Caco-2 (cell line): ENCODE results near the gene KCNMB1. TPM values are rescaled to one million over a fixed set of nuclear protein-coding genes. Genes with fewer than 3 reads are reported as not detected.

ENCODE experiments used
- BruUV-seq: library from RNA; stranded (reverse); fragments of 400-500 nt; replicated peaks from 2 replicates; lab custom pipeline; 2021; lab: Mats Ljungman, UMichigan
- CTCF ChIA-PET: fragments of 300-600 bp; sonication (Branson Sonifier 250); formaldehyde crosslinking; loops from one replicate; lab custom pipeline; 2022; ENCODE audit warnings: antibody characterized with exemption; lab: Charles Lee
- POLR2A ChIA-PET: fragments of 300-600 bp; sonication (Branson Sonifier 250); formaldehyde crosslinking; loops from one replicate; lab custom pipeline; 2022; ENCODE audit warnings: antibody characterized with exemption; lab: Charles Lee
- DNase-seq, 2 experiments: peaks; one replicate each; pipeline versions ENCODE4 v3.0.0 to v3.0.0-alpha.2; 2020 to 2022
- H3K27me3 ChIP-seq: replicated peaks from 2 replicates; pipeline ENCODE4 v1.6.0; 2011; ENCODE audit warnings: low read length; ENCODE audit not compliant: control insufficient read depth, insufficient read depth
- H3K36me3 ChIP-seq: 2 replicates; pipeline ENCODE4 v1.5.1; 2011; ENCODE audit warnings: low read length; ENCODE audit not compliant: control insufficient read depth, insufficient read depth
- H3K4me1 ChIP-seq: fragments of 250-450 bp; sonication (Bioruptor Pico); 2 replicates; pipeline ENCODE4 v1.5.1; 2020; ENCODE audit warnings: mild to moderate bottlenecking
- H3K4me3 ChIP-seq: 2 replicates; pipeline ENCODE4 v1.5.1; 2011; ENCODE audit warnings: low read depth, mild to moderate bottlenecking, control low read depth, low read length
- H3K9me3 ChIP-seq: fragments of 250-450 bp; sonication (Bioruptor Pico); 2 replicates; pipeline ENCODE4 v1.5.1; 2020; ENCODE audit warnings: mild to moderate bottlenecking, moderate library complexity
- H3K27ac Mint-ChIP-seq: one replicate; pipeline ENCODE4 v1.8.0; 2022; ENCODE audit warnings: mixed read lengths; ENCODE audit not compliant: unreplicated experiment
- H3K27me3 Mint-ChIP-seq: one replicate; pipeline ENCODE4 v1.8.0; 2022; ENCODE audit warnings: mixed read lengths; ENCODE audit not compliant: insufficient read depth, unreplicated experiment
- H3K36me3 Mint-ChIP-seq: one replicate; pipeline ENCODE4 v1.8.0; 2022; ENCODE audit warnings: mild to moderate bottlenecking, mixed read lengths; ENCODE audit not compliant: insufficient read depth, unreplicated experiment
- H3K4me1 Mint-ChIP-seq: one replicate; pipeline ENCODE4 v1.8.0; 2022; ENCODE audit warnings: low read depth, mixed read lengths; ENCODE audit not compliant: unreplicated experiment
- H3K4me3 Mint-ChIP-seq: one replicate; pipeline ENCODE4 v1.8.0; 2022; ENCODE audit warnings: mild to moderate bottlenecking, moderate library complexity, mixed read lengths; ENCODE audit not compliant: unreplicated experiment
- H3K9me3 Mint-ChIP-seq: one replicate; pipeline ENCODE4 v1.8.0; 2022; ENCODE audit warnings: mixed read lengths; ENCODE audit not compliant: unreplicated experiment
- CTCF ChIP-seq, 2 experiments: fragments of 200-600 bp in 1 of 2; IDR thresholded peaks; 1 replicate in 1 of 2; 2 replicates in 1 of 2; pipeline versions ENCODE4 v1.5.1 to v1.8.0; 2011 to 2022; ENCODE audit warnings: antibody characterized with exemption in 1 of 2, control low read depth in 1 of 2, inconsistent platforms in 1 of 2, low read depth in 1 of 2, low read length in 1 of 2, mild to moderate bottlenecking in 1 of 2, moderate library complexity in 1 of 2; ENCODE audit not compliant: insufficient read depth in 1 of 2, severe bottlenecking in 1 of 2, unreplicated experiment in 1 of 2
- intact Hi-C: fragments of 100-400 bp; cut with micrococcal nuclease; formaldehyde crosslinking; loops from one replicate; pipeline ENCODE4 v1.10.0; 2022; ENCODE audit not compliant: unreplicated experiment
- total RNA-seq: library from RNA; stranded (reverse); gene quantifications from 2 replicates; pipeline ENCODE4 v1.2.3, GENCODE V29; 2022

The KCNMB1 gene
- total RNA-seq, 1 experiment from 2014 or later, result not detected

DNA sequence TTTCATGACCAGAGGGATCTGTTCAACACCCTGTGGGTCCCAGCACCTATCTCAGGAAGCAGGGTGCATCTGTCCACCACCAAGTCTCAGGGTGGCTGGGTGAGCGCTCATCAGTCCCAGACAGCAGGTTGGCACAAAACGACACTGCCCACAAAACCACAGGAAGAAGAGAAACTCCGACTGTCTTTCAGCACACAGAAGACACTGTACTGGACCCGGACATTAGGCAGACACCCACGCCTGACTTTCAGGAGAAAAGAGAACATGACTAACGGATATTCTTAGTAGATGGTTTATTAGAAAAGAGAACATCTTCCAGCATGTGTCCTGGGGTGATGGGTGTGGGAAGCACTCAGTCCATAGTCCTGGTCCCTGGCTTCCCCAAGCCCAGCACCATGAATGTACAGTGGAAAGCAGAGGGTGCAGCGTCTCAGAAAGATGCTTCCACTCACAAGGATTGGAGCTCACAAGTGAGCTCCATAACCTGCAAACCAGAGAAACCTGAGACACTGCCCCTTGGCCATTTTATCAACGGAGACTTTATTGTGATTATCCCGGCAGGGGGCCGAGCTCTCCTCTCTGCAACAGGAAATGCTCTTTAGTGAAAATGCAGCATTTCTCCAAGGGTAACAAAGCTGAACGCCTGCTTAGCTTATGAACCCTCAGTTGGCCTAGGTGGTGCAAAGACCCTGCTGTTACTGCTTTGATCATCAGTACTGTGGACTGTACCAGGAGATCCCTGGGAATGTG, 55.8 kb downstream of the KCNMB1 start:
- no peaks in the 10 kb centered on the region for H3K36me3 ChIP-seq
- Mint-ChIP-seq H3K4me3 (no peak overlapping the region), H3K27me3 (peaks cover 13% of the 10 kb centered on the region), H3K27ac (no peak overlapping the region), H3K9me3 (no peaks in the 10 kb centered on the region), H3K4me1 (no peaks in the 10 kb centered on the region), H3K36me3 (no peaks in the 10 kb centered on the region)
- no peaks in the 10 kb centered on the region; the same call in 1 of the 2 replicates for H3K27me3 ChIP-seq
- peak in 1 of 2 experiments; percentile 2 for DNase-seq
- POLR2A ChIA-PET, result no interaction called here
- intact Hi-C loops, result no loop called here
- CTCF ChIA-PET, result no interaction called here
- TF ChIP-seq CTCF (IDR thresholded peaks at IDR 0.05; ENCODE audit: insufficient read depth in 1 of 2, low read depth in 1 of 2, low read length in 1 of 2, severe bottlenecking in 1 of 2, unreplicated experiment in 1 of 2), result no peak
- no peaks in the 10 kb centered on the region for H3K4me1 ChIP-seq
- no TSS peak for BruUV-seq
- H3K4me3 ChIP-seq, result no peak overlapping the region
- H3K9me3 ChIP-seq, result no peaks in the 10 kb centered on the region

DNA sequence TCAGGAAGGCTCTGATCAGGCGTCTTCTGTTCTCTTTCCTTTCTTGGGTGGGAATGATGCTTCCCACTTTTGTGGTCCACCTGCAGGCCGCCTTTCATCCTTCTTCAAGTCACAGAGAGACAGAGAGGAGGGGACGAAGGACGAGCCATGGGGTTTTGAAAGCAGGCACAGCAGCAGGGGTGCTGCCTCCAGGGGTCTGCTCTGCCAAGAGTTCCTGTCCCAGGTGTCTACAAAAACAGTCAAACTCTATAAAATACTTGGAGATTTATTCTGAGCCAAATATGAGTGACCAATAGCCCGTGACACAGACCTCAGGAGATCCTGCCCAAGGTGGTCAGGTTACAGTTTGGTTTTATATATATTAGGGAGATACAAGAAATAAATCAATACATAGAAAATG, 57.1 kb downstream of the KCNMB1 start:
- H3K4me3 ChIP-seq, result no peak overlapping the region
- Mint-ChIP-seq H3K27me3 (peaks cover 13% of the 10 kb centered on the region), H3K4me1 (no peaks in the 10 kb centered on the region), H3K27ac (no peak overlapping the region), H3K9me3 (no peaks in the 10 kb centered on the region), H3K4me3 (no peak overlapping the region), H3K36me3 (no peaks in the 10 kb centered on the region)
- ChIA-PET POLR2A (no interaction called here), CTCF (no interaction called here)
- no peaks in the 10 kb centered on the region for H3K36me3 ChIP-seq
- BruUV-seq, result no TSS peak
- intact Hi-C loops, result no loop called here
- no peak for DNase-seq
- H3K9me3 ChIP-seq, result no peaks in the 10 kb centered on the region
- H3K27me3 ChIP-seq, result no peaks in the 10 kb centered on the region
- no peak for TF ChIP-seq CTCF (IDR thresholded peaks at IDR 0.05; ENCODE audit: insufficient read depth in 1 of 2, low read depth in 1 of 2, low read length in 1 of 2, severe bottlenecking in 1 of 2, unreplicated experiment in 1 of 2)
- no peaks in the 10 kb centered on the region for H3K4me1 ChIP-seq

- H3K36me3 Mint-ChIP-seq, result no peaks in the 10 kb centered on the region
- BruUV-seq, result no TSS peak
- H3K27me3 Mint-ChIP-seq, result peaks cover 8% of the 10 kb centered on the region
- ChIA-PET POLR2A (no interaction called here), CTCF (no interaction called here)
- no peaks in the 10 kb centered on the region for H3K9me3 Mint-ChIP-seq
- Histone ChIP-seq H3K9me3 (no peaks in the 10 kb centered on the region), H3K4me3 (no peak overlapping the region), H3K4me1 (no peaks in the 10 kb centered on the region), H3K36me3 (no peaks in the 10 kb centered on the region), H3K27me3 (no peaks in the 10 kb centered on the region)
- no peaks in the 10 kb centered on the region for H3K4me1 Mint-ChIP-seq
- H3K27ac Mint-ChIP-seq, result no peak overlapping the region
- peak in 1 of 2 experiments; percentile 3 for DNase-seq
- intact Hi-C loops, result no loop called here
- no peak overlapping the region for H3K4me3 Mint-ChIP-seq
- TF ChIP-seq CTCF (IDR thresholded peaks at IDR 0.05; ENCODE audit: insufficient read depth in 1 of 2, low read depth in 1 of 2, low read length in 1 of 2, severe bottlenecking in 1 of 2, unreplicated experiment in 1 of 2), result no peak
These were observed 58.6 kb downstream of the KCNMB1 start for GRCh38 chr5:170330568-170331054.
